Endothelial cell of umbilical vein (primary cell): Measurements from ENCODE around the gene TANGO2. TPM values are rescaled to one million over a fixed set of nuclear protein-coding genes. Genes with fewer than 3 reads are reported as not detected.

Source experiments
- BruUV-seq: library from RNA; stranded (reverse); fragments of 400-500 nt; replicated peaks from 2 replicates; lab custom pipeline; 2021; lab: Mats Ljungman, UMichigan
- CTCF ChIA-PET: fragments of 300-600, 350-600 bp; sonication (Branson Sonifier 250); formaldehyde crosslinking; loops from one replicate; lab custom pipeline; 2021; ENCODE audit warnings: antibody characterized with exemption, inconsistent platforms; lab: Charles Lee
- POLR2A ChIA-PET: fragments of 300-600, 350-600 bp; sonication (Branson Sonifier 250); formaldehyde crosslinking; loops from one replicate; lab custom pipeline; 2021; ENCODE audit warnings: antibody characterized with exemption, inconsistent platforms; lab: Charles Lee
- DNase-seq: peaks from one replicate; pipeline ENCODE4 v3.0.0-alpha.2; 2011; ENCODE audit warnings: low read depth, low spot score
- FAIRE-seq: peaks from 2 replicates; lab custom pipeline; 2011; peaks lifted over from hg19 to GRCh38; lab: Jason Lieb, UNC
- H2AFZ ChIP-seq: 2 replicates; pipeline ENCODE4 v1.6.0; 2012; ENCODE audit warnings: low read depth, low read length, control low read depth, inconsistent platforms
- H3K27ac ChIP-seq: 2 replicates; pipeline ENCODE4 v1.5.1; 2011; ENCODE audit warnings: low read depth, mild to moderate bottlenecking, control low read depth, low read length, moderate library complexity; ENCODE audit not compliant: insufficient read depth
- H3K27me3 ChIP-seq, 2 experiments: 2 replicates each; pipeline versions ENCODE4 v1.6.0 to v1.6.1; 2011; ENCODE audit warnings: low read length in 2 of 2, mixed read lengths in 1 of 2; ENCODE audit not compliant: control insufficient read depth in 2 of 2, insufficient read depth in 2 of 2
- H3K36me3 ChIP-seq, 2 experiments: 2 replicates in 1 of 2; 3 replicates in 1 of 2; pipeline ENCODE4 v1.5.1; 2011; ENCODE audit warnings: low read length in 2 of 2, mild to moderate bottlenecking in 1 of 2, moderate library complexity in 1 of 2; ENCODE audit not compliant: control insufficient read depth in 2 of 2, insufficient read depth in 2 of 2; ENCODE audit errors: extremely low read depth in 1 of 2
- H3K4me1 ChIP-seq: 3 replicates; pipeline ENCODE4 v1.5.1; 2011; ENCODE audit warnings: mild to moderate bottlenecking, low read length; ENCODE audit not compliant: control insufficient read depth, insufficient read depth; ENCODE audit errors: extremely low read depth
- H3K4me2 ChIP-seq: 2 replicates; pipeline ENCODE4 v1.6.1; 2011; ENCODE audit warnings: low read length, control low read depth, mixed read lengths; ENCODE audit not compliant: insufficient read depth
- H3K4me3 ChIP-seq, 3 experiments: fragments of 200-600 bp in 1 of 3; sonication (generic), shearing (Covaris generic) in 1 of 3; replicated peaks in 1 of 3; 2 replicates each; pipeline ENCODE4 v1.5.1; 2011 to 2016; ENCODE audit warnings: control low read depth in 3 of 3, low read length in 3 of 3, mild to moderate bottlenecking in 2 of 3, inconsistent platforms in 1 of 3, low read depth in 1 of 3, moderate library complexity in 1 of 3; ENCODE audit not compliant: insufficient read depth in 1 of 3
- H3K79me2 ChIP-seq: 2 replicates; pipeline ENCODE4 v1.6.0; 2012; ENCODE audit warnings: low read length, inconsistent platforms; ENCODE audit not compliant: control insufficient read depth, insufficient read depth
- H3K9ac ChIP-seq: replicated peaks from 2 replicates; pipeline ENCODE3; 2011; ENCODE audit warnings: low read length, control low read depth; ENCODE audit not compliant: insufficient read depth; ENCODE audit errors: extremely low read depth
- H3K9me1 ChIP-seq: replicated peaks from 3 replicates; pipeline ENCODE4 v1.6.0; 2011; ENCODE audit warnings: mild to moderate bottlenecking, low read length; ENCODE audit not compliant: control insufficient read depth, insufficient read depth; ENCODE audit errors: extremely low read depth
- H3K9me3 ChIP-seq: replicated peaks from 2 replicates; pipeline ENCODE4 v1.5.1; 2012; ENCODE audit warnings: low read length, inconsistent platforms; ENCODE audit not compliant: control insufficient read depth, insufficient read depth
- H4K20me1 ChIP-seq: replicated peaks from 2 replicates; pipeline ENCODE3; 2011; ENCODE audit warnings: mild to moderate bottlenecking, low read length; ENCODE audit not compliant: control insufficient read depth, insufficient read depth; ENCODE audit errors: extremely low read depth
- EZH2 ChIP-seq: IDR thresholded peaks from 2 replicates; pipeline ENCODE4 v1.6.1; 2012; ENCODE audit warnings: borderline replicate concordance, low read depth, mild to moderate bottlenecking, moderate library complexity, low read length, inconsistent platforms; ENCODE audit not compliant: severe bottlenecking
- FOS ChIP-seq: IDR thresholded peaks from 2 replicates; pipeline ENCODE4 v1.6.1; 2011; ENCODE audit warnings: mild to moderate bottlenecking, low read length, moderate library complexity, borderline replicate concordance; ENCODE audit not compliant: insufficient read depth
- GATA2 ChIP-seq: IDR thresholded peaks from 2 replicates; pipeline ENCODE4 v1.7.0; 2011; ENCODE audit warnings: low read depth, mild to moderate bottlenecking, moderate library complexity, mixed read lengths, low read length; ENCODE audit not compliant: insufficient read length, insufficient read depth
- JUN ChIP-seq: IDR thresholded peaks from 2 replicates; pipeline ENCODE4 v1.6.1; 2011; ENCODE audit warnings: borderline replicate concordance, low read depth; ENCODE audit not compliant: insufficient read length, insufficient read depth
- MYC ChIP-seq: IDR thresholded peaks from one replicate; pipeline ENCODE4 v1.6.1; 2011; ENCODE audit warnings: mild to moderate bottlenecking, low read depth, low read length
- POLR2A ChIP-seq: IDR thresholded peaks from 2 replicates; pipeline ENCODE4 v1.6.1; 2012; ENCODE audit warnings: low read depth, mild to moderate bottlenecking, control low read depth, low read length
- POLR2AphosphoS5 ChIP-seq: IDR thresholded peaks from 2 replicates; pipeline ENCODE4 v1.6.1; 2012; ENCODE audit warnings: low read depth, mild to moderate bottlenecking, control low read depth, low read length, moderate library complexity; ENCODE audit not compliant: insufficient read depth
- dilution Hi-C: fragments of 300-500 bp; cut with MboI; formaldehyde crosslinking; loops from one replicate; pipeline ENCODE4 v1.15.0; 2019; ENCODE audit warnings: low sequenced_read_pairs; ENCODE audit not compliant: extremely low pct_ligation_motif_present
- intact Hi-C: fragments of 100-400 bp; cut with micrococcal nuclease; formaldehyde crosslinking; loops from one replicate; pipeline ENCODE4 v1.10.0; 2022
- polyA plus RNA-seq, 4 experiments: library from polyadenylated mRNA; depleted of rRNA in 3 of 4; stranded (reverse) in 3 of 4; unstranded in 1 of 4; fragments of >200 nt; gene quantifications; 2 replicates each; pipeline versions ENCODE4 v1.2.1 to v1.2.3, GENCODE V29; 2011 to 2012; ENCODE audit warnings: missing spikeins in 1 of 4
- total RNA-seq: library from RNA; stranded (reverse); gene quantifications from 2 replicates; pipeline ENCODE4 v1.2.3, GENCODE V29; 2021
- TF ChIP-seq, protein P1 (sequence below): IDR thresholded peaks from 2 replicates; pipeline ENCODE4 v1.6.1; 2011; ENCODE audit not compliant: insufficient read depth, insufficient read length
- TF ChIP-seq, protein P2 (sequence below), 2 donors: IDR thresholded peaks; 1 replicate in 1 of 2; 2 replicates in 1 of 2; pipeline ENCODE4 v1.5.1; 2011; ENCODE audit warnings: low read length in 2 of 2, mild to moderate bottlenecking in 2 of 2, moderate library complexity in 2 of 2, control low read depth in 1 of 2, inconsistent platforms in 1 of 2, low read depth in 1 of 2; ENCODE audit not compliant: insufficient read depth in 1 of 2; ENCODE audit errors: extremely low read depth in 1 of 2

Gene TANGO2
- total and polyA plus RNA-seq, 2 donors (not counting 3 experiments of a cell fraction or from before 2014, with no cell fraction given) = 40.0 to 49.3 TPM

DNA sequence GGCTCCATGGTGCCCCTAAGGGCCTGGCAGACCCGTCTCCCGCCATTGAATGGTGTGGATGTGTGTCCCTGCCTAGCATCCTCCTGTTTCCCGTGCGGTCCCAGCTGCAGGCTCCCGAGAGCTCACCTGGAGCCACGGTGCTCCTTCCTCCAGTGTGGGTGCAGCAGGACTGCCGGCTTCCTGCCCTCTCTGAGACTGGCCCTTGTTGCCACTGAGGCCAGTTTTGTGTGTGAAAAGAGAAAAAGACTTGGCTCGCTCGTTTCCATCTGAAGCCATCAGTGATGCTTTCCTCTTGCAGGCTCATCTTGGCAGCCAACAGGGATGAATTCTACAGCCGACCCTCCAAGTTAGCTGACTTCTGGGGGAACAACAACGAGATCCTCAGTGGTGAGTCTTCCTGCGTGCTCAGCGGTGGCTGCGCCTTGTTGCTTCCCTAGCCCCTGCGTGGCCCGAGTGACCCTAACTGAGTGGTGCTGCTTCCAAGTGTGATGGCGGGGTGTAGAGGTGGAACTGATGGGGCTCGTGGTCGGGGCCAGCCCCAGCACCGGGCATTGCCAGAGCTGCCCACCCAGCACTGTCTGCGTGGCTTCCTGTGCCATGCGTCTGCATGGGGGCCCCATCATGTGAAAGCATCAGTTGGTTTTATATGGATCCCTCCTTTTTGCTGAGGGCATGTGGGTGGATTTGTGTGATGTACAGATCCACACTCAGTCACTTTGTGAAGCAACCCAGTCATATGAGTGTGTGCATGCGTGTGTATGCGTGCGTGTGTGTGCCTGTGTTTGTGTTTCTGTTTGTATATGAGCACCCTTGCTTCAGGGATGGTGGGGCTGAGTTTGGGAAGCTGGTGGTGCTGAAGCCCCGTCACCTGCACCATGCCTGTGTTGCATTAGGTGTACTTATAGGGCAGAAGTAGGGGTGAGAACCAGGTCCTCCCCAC is 22.4 kb downstream of the TANGO2 start:
- no peak overlapping the region for H3K4me2 ChIP-seq
- no peaks in the 10 kb centered on the region for H3K79me2 ChIP-seq
- dilution Hi-C loops (no loop called here), intact Hi-C loops (no loop called here)
- BruUV-seq = no TSS peak
- TF ChIP-seq FOS = no peak
- no peak overlapping the region for H2AFZ ChIP-seq
- H3K9me3 ChIP-seq = no peaks in the 10 kb centered on the region
- H4K20me1 ChIP-seq = no peaks in the 10 kb centered on the region
- H3K9ac ChIP-seq = no peak overlapping the region
- no peak for FAIRE-seq
- no peaks in the 10 kb centered on the region for H3K9me1 ChIP-seq
- ChIA-PET CTCF (no interaction called here), POLR2A (no interaction called here)
- no peak for DNase-seq
- H3K4me3 ChIP-seq = no peak overlapping the region
- no peaks in the 10 kb centered on the region for H3K4me1 ChIP-seq
- no peaks in the 10 kb centered on the region for H3K27me3 ChIP-seq
- peaks cover 0 to 16% of the 10 kb centered on the region in 2 experiments for H3K36me3 ChIP-seq
- no peak overlapping the region for H3K27ac ChIP-seq

DNA sequence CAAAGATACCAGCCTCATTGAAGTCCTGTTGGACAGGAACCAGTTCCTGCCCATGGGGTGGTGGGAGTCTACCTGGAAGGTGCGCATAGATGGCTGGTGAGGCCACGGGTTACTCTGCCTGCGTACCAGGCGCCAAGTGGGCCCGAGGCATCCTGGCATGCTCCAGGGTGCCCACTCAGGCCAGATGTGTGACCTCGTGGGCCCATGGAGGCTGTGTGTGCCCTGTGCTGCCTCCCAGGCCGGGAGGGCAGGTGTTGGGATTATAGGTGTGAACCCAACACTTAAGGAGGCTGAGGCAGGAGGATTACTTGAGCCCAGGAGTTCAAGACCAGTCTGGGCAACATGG is 23.1 kb downstream of the TANGO2 start:
- H3K9me3 ChIP-seq = no peaks in the 10 kb centered on the region
- no peak overlapping the region for H3K4me3 ChIP-seq
- ChIA-PET CTCF (no interaction called here), POLR2A (no interaction called here)
- no peaks in the 10 kb centered on the region for H3K27me3 ChIP-seq
- H2AFZ ChIP-seq = no peak overlapping the region
- TF ChIP-seq GATA2 (no peak), EZH2 (no peak), JUN (no peak), MYC (no peak), FOS (no peak), POLR2A (no peak), POLR2AphosphoS5 (no peak)
- TF ChIP-seq, protein P1, sequence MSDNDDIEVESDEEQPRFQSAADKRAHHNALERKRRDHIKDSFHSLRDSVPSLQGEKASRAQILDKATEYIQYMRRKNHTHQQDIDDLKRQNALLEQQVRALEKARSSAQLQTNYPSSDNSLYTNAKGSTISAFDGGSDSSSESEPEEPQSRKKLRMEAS = no peak
- TF ChIP-seq, protein P2, sequence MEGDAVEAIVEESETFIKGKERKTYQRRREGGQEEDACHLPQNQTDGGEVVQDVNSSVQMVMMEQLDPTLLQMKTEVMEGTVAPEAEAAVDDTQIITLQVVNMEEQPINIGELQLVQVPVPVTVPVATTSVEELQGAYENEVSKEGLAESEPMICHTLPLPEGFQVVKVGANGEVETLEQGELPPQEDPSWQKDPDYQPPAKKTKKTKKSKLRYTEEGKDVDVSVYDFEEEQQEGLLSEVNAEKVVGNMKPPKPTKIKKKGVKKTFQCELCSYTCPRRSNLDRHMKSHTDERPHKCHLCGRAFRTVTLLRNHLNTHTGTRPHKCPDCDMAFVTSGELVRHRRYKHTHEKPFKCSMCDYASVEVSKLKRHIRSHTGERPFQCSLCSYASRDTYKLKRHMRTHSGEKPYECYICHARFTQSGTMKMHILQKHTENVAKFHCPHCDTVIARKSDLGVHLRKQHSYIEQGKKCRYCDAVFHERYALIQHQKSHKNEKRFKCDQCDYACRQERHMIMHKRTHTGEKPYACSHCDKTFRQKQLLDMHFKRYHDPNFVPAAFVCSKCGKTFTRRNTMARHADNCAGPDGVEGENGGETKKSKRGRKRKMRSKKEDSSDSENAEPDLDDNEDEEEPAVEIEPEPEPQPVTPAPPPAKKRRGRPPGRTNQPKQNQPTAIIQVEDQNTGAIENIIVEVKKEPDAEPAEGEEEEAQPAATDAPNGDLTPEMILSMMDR (IDR thresholded peaks at IDR 0.05; ENCODE audit: extremely low read depth in 1 of 2, insufficient read depth in 1 of 2, low read depth in 1 of 2, low read length in 2 of 2) = no peak
- DNase-seq (no peak), FAIRE-seq (no peak)
- no peaks in the 10 kb centered on the region for H3K79me2 ChIP-seq
- intact Hi-C loops = no loop called here
- H3K9me1 ChIP-seq = no peaks in the 10 kb centered on the region
- no peak overlapping the region for H3K9ac ChIP-seq
- no peaks in the 10 kb centered on the region for H3K4me1 ChIP-seq
- BruUV-seq = no TSS peak
- dilution Hi-C loops = no loop called here
- no peaks in the 10 kb centered on the region for H4K20me1 ChIP-seq
- peaks cover 0 to 12% of the 10 kb centered on the region in 2 experiments for H3K36me3 ChIP-seq
- no peak overlapping the region for H3K4me2 ChIP-seq
- H3K27ac ChIP-seq = no peak overlapping the region
